CD4-positive, alpha-beta T cell treated with Interleukin-4 for 4 hours (primary cell): Measurements from ENCODE around the gene DUSP22.

Experiments
- DNase-seq: peaks from one replicate; pipeline ENCODE4 v3.0.0-alpha.2; 2020

Gene DUSP22

DNA sequence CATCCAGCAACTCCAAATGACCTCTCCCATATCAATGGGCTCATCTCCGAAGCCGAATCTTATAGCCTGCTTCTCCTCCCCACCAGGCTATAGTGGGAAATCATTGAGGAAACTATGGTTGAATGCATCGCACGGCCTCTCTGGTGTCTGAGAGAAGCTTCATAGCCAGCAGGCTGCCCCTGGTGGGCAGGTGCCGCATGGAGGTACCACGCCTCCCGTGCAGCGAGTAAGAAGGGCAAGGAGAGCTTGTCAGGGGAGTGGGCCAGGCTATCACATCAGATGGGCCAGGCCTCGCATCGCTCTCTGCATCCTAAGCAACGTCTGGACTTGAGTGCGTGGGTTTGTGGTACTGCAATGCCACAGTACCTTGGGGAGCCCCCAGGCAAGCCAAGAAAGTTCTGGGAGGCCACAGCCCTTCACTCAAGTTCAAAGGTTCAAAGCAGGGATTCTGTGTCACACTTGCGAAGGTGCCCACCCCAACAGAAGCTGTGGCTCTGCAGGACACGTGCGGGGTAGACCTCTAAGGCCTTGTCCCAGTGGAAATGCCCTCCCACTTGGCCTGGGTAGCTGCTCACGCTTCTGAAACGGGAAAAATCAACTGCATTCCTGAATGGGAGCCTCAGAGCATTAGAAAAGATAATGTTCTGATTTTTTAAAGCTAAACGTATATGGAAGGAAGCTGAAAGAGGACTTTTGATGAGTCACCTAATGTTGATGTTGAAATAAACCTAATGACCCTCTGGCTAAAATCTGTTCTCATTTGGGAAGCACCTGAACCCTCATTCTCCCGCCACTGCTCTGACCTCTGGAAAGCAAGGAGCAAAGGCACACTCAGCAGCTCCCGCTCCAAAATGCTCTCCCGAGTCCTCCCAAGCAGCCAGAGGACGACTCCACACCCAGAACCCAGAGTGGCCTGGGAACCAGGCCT is 90.9 kb downstream of the DUSP22 start:
- DNase-seq: no peak

- no peak for DNase-seq
Observed at GRCh38 chr6:383856-384255, 91.6 kb downstream of the DUSP22 start.

GRCh38 chr6:384898-385297 is 92.6 kb downstream of the DUSP22 start:
- DNase-seq: no peak

DNA sequence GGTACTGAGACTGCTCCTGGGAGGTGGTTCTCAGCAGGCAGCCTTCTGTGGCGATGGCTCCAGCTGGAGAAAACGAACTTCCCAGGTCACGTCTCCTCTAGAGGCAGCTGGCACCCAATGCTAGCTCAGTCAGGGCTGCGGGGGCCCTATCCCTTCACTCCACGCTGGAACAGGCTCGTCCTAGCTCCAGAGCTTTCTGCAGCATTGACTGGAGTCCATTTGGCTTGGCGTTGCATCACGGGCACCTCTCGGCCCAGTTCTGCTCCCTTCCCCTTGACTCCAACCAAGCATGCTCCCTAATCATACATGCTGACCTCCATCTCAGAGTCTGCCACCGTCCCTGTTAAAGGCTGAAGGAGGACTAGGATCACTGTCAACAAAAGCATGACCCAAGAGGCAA is 93.3 kb downstream of the DUSP22 start:
- no peak for DNase-seq

- no peak for DNase-seq
Observed at GRCh38 chr6:386688-387266, 94.5 kb downstream of the DUSP22 start.

GRCh38 chr6:387293-387741 is 95.0 kb downstream of the DUSP22 start:
- no peak for DNase-seq

DNA sequence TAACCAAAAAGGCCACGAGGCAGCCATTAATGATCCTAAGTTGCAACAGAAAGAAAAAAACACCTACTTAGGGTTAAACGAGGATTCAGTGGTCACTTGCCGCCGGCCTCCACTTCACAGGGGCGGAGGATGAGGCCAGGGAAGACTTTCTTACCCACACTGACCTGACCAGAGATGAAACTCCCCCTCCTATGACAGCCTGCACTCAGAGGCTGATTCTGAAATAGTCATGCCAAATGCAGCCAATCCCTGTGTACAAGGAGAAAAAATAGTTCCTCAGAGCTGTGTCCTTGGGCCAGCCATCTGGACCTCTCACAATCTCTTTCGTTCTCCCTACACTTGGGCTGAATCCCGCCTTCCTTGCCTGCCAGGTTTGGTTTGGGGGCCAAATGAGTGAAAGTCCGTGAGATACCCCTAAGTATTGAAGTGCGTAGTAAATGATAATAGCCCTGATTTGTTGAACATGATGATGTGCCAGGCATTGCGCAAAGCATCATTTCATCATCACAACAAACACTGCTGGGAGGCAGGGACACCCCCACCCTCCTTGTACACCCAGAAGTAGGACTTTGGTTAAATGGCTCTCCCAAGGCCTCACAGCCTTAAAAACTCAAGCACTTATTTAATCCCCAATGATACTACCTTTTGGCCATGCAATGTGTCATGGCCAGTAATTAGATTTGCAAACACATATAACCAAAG is 96.1 kb downstream of the DUSP22 start:
- DNase-seq: no peak

DNA sequence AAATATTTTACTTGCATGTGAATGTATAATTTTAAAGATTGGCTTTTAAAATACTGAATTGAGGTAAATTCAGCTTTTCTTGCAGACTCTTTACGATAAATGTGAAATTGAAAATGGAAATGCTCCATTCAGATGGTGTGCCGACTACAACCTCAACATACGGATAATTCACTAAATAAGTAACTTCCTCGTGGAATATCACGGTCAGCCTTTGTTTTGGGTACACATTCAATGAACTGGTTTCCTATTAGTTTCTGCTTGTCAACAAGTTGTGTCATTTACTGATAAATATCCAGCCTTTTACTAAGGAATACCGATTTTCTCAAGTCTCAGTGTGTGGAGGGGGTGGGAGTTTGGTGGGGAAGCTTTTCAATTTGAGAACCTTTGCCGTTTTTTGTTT is 96.9 kb downstream of the DUSP22 start:
- no peak for DNase-seq

DNA sequence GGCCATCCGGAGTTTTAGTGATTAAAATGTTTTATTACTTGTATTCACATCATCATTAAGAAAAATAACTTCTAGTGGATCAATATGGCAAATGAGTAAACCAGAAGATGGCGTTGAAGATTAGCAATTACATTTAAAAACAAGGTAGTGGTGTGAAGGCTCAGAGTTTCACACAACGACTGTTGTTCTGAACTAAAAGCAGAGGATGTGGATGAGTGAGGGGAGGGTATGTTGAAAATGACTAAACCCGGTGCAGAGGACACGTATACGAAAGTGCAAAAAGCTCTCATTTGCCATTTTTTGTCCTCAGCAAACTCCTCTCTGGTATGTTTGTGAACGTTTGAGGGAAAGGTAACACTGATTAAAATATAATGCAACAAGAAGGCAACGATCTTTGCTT is 97.3 kb downstream of the DUSP22 start:
- DNase-seq: peak; percentile 72

DNA sequence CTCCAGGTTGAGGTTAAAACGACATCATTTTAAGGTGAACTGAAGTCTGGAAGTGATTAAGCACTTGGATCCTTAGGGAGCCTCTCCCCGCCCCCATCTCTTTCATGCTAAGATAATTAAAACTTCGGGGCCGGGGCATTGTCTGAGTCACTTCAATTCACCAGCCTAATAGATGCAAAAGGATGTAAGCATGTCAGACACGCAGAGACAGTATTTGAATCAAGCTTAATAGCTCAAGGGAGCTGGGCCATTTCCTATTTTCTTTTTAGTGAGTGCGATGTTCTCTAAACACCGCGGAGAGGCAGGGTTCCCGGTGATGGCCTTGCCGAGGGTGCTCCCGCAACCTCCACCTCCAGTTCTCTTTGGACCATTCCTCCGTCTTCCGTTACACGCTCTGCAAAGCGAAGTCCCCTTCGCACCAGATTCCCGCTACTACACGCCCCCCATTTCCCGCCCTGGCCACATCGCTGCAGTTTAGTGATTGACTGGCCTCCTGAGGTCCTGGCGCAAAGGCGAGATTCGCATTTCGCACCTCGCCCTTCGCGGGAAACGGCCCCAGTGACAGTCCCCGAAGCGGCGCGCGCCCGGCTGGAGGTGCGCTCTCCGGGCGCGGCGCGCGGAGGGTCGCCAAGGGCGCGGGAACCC is 98.7 kb downstream of the DUSP22 start:
- DNase-seq: peak; percentile 34

DNA sequence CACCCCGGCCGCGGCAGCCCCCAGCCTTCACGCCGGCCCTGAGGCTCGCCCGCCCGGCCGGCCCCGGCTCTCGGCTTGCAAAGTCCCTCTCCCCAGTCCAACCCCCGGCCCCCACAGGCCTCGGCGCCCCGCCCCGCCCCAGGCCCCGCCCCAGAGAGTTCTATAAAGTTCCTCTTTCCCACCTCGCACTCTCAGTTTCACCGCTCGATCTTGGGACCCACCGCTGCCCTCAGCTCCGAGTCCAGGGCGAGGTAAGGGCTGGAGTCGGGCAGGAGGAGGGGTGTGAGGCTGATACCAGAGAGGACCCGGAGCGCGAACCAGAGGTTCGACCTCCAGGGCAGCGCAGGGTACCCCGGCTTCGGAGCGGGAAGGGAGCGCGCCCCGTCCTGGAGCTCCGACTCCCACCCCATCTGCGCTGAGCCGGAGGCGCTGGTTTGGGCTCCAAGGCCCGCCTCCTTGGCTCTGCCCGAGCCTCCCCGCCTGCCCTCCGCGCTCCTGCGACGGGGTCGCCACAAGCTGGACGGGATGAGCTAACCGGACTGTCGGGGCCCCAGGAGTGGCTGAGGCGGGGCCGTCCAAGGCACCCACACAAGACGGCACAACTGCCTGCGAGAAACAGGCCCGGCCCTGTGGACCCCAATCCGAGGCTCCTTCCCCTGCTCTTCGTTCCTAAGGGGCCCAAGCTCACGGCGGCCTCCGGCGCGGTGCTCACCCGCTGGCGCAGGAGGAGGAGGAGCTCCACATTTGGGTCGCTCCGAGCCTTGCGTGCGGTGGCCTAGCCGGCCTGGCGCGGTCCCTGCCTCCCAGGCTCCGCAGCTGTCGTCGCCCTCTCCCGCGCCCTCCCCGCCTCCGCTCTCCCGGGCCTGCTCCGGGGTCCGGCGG is 99.5 kb downstream of the DUSP22 start, which contains the start of gene IRF4:
IRF4 (plus strand) TSS at position 194 of the 882 bp plus-strand sequence. CDS start 1,401 bp downstream, outside the sequence.
- DNase-seq: peak; percentile 45

DNA sequence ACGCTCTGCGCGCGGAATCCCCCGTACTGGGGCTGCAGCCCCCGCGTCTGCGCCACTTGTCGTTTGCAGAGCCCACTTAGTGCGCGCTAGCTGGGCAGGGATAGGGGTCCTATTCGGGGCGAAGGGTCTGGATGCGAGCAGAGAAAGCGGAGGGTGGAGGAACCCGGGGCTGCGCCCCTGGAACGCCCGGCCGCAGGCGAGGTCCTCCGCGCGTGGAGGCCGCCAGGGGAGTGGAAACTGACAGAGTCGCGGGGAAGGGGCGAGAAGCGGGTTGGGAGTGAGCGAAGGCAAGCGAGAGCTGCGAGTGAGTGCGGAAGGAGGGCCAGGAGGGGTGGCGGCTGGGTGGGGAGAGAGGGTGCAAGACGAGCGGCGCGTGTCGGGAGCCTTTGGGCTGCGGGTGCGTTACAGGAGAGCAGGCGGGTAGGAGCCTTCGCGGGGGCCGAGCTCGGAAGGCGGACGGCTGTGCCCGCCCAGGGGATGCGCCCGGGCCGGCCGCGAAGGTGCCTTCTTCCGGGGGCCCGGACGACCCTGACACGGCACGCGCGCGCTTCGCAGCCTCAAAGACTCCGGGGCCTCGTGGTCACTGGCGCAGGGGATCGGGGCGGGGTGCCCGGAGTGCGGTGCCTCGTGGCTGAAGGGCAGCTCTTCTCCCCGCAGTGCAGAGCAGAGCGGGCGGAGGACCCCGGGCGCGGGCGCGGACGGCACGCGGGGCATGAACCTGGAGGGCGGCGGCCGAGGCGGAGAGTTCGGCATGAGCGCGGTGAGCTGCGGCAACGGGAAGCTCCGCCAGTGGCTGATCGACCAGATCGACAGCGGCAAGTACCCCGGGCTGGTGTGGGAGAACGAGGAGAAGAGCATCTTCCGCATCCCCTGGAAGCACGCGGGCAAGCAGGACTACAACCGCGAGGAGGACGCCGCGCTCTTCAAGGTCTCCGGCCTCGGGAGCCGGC is 100.4 kb downstream of the DUSP22 start:
- DNase-seq: peak; percentile 24

GRCh38 chr6:393391-394221 is 101.3 kb downstream of the DUSP22 start:
- DNase-seq: no peak

DNA sequence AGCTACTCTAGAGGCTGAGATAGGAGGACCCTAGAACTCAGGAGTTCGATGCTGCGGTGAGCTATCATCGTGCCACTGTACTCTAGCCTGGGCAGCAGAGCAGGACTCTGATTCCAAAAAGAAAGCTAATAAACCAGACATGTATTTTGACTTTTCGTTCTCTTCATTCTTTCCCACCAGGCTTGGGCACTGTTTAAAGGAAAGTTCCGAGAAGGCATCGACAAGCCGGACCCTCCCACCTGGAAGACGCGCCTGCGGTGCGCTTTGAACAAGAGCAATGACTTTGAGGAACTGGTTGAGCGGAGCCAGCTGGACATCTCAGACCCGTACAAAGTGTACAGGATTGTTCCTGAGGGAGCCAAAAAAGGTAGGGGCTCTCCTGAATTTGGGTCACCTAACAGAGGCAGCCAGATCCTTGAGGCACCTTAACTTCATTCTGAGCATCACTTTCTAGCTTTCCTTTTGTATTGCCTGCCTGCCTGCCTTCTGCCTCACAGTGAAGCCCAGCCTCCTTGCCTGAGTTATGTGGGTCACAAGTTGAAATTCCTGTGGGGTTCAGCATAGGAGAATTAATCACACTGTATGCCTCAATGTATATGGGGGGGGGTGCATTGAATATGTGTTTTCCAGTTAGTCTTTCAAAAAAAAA is 102.5 kb downstream of the DUSP22 start:
- no peak for DNase-seq

DNA sequence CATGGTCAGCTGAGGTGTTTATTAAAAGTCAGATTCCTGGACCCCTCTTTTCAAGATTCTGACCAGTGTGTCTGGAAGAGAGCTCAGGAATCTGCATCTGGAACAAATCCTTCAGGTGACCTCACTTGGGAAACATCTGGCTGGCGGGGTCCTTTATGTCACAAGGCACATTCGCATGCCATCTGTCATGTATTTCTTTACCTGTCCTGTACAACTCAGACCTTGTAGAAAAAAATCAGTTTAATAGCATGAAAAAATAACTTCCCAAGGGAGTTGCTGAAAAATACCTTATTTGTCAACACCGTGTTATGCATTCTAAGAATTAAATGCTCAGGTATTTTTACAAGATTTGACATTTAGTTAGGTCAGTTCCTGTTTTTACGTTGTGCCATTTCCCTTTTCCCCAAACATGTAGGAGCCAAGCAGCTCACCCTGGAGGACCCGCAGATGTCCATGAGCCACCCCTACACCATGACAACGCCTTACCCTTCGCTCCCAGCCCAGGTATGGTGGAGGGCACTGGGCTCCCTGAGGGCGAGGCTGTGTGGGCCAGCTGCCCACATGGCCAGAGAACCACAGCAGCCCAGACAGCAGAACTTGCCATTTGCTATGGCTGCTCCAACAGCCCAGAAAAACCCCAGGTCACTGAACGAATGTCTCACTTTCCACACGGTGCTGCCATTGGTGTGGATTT is 103.3 kb downstream of the DUSP22 start:
- DNase-seq: no peak

DNA sequence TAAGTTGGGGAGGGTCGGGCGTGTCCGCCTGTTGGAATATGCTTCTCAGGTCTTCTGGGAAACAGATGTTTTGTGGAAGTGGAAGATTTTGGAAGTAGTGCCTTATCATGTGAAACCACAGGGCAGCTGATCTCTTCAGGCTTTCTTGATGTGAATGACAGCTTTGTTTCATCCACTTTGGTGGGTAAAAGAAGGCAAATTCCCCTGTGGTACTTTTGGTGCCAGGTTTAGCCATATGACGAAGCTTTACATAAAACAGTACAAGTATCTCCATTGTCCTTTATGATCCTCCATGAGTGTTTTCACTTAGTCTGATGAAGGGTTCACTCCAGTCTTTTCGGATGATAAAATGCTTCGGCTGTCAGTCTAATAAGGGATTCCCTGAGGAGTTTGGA is 103.8 kb downstream of the DUSP22 start:
- DNase-seq: no peak

DNA sequence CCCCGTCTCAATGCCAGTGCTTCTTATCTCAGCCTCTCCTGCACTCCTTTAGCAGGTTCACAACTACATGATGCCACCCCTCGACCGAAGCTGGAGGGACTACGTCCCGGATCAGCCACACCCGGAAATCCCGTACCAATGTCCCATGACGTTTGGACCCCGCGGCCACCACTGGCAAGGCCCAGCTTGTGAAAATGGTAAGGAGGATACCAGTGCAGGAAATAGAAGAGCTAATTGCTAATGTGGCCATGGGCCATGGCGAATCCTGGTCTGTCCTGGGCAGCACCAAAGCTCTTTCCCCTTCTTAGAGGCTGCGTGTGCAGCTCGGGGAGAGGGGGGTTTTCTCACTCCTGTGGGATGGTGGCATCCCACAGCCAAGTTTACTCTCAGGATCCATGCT is 104.8 kb downstream of the DUSP22 start:
- DNase-seq: no peak

DNA sequence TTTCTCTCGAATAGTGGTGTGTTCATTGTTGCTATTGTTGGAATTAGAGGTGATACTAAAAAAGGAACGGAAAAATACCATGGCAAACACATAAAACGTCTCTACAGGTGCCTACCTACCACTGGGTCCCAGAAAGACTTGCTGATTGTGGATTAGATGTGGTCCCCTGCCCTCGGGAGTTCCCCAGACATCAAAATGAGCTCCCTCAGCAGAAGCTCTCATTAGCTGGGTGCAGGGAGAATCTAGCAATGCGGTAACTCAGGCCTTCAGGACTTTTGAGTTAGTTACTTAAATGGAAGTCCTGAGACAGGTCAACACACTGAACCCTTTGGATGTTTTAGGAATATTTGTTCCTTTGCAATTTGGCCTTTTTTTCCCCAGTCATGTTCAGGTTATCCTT is 105.3 kb downstream of the DUSP22 start:
- no peak for DNase-seq

- DNase-seq: no peak
Observed at GRCh38 chr6:398065-398464, 105.8 kb downstream of the DUSP22 start.
